Measurements from ENCODE around the gene LEKR1.

Gene LEKR1

GRCh38 chr3:156826144-156826895 lies at the start of gene LEKR1:
Gene LEKR1 (plus strand): TSS chr3:156826353. CDS start chr3:156829330, 2,977 bp downstream.
- no peak for DNase-seq (ENCODE audit: low read depth, low spot score)
- Histone ChIP-seq H3K9ac (ENCODE audit: insufficient read length, low read depth) (peak within 1 kb of the TSS; percentile 77), H3K36me3 (ENCODE audit: insufficient read depth, insufficient read length, low read length) (no peaks in the 10 kb centered on the region), H3K9me3 (ENCODE audit: insufficient read depth, low read length) (no peaks in the 10 kb centered on the region), H3K4me3 (ENCODE audit: insufficient read length, low read depth) (peak within 1 kb of the TSS; percentile 66), H3K4me1 (ENCODE audit: insufficient read depth, insufficient read length) (no peaks in the 10 kb centered on the region), H3K27me3 (ENCODE audit: insufficient read depth, insufficient read length) (peaks cover 3% of the 10 kb centered on the region)
- TF ChIP-seq YY1 (IDR thresholded peaks at IDR 0.05; ENCODE audit: insufficient read depth, insufficient read length) (no peak), ZNF274 (IDR thresholded peaks at IDR 0.05; ENCODE audit: low read depth, low read length) (no peak), SUZ12 (IDR thresholded peaks at IDR 0.05; ENCODE audit: extremely low read depth, insufficient read depth, insufficient read length) (no peak)

GRCh38 chr3:156776871-156777270 lies 49.3 kb upstream of the LEKR1 start:
- H3K9ac ChIP-seq (ENCODE audit: insufficient read length, low read depth): no peak overlapping the region
- H3K4me3 ChIP-seq (ENCODE audit: insufficient read length, low read depth): no peak overlapping the region
- no peak for DNase-seq (ENCODE audit: low read depth, low spot score)
- H3K4me1 ChIP-seq (ENCODE audit: insufficient read depth, insufficient read length): no peaks in the 10 kb centered on the region
- no peaks in the 10 kb centered on the region for H3K9me3 ChIP-seq (ENCODE audit: insufficient read depth, low read length)
- TF ChIP-seq ZNF274 (IDR thresholded peaks at IDR 0.05; ENCODE audit: low read depth, low read length): no peak
- no peak for TF ChIP-seq YY1 (IDR thresholded peaks at IDR 0.05; ENCODE audit: insufficient read depth, insufficient read length)
- TF ChIP-seq SUZ12 (IDR thresholded peaks at IDR 0.05; ENCODE audit: extremely low read depth, insufficient read depth, insufficient read length): no peak
- no peaks in the 10 kb centered on the region for H3K27me3 ChIP-seq (ENCODE audit: insufficient read depth, insufficient read length)
- no peaks in the 10 kb centered on the region for H3K36me3 ChIP-seq (ENCODE audit: insufficient read depth, insufficient read length, low read length)

GRCh38 chr3:156781310-156782230 lies 44.6 kb upstream of the LEKR1 start:
- Histone ChIP-seq H3K9ac (ENCODE audit: insufficient read length, low read depth) (no peak overlapping the region), H3K9me3 (ENCODE audit: insufficient read depth, low read length) (no peaks in the 10 kb centered on the region), H3K36me3 (ENCODE audit: insufficient read depth, insufficient read length, low read length) (no peaks in the 10 kb centered on the region), H3K4me3 (ENCODE audit: insufficient read length, low read depth) (no peak overlapping the region), H3K27me3 (ENCODE audit: insufficient read depth, insufficient read length) (no peaks in the 10 kb centered on the region), H3K4me1 (ENCODE audit: insufficient read depth, insufficient read length) (no peaks in the 10 kb centered on the region)
- no peak for TF ChIP-seq YY1 (IDR thresholded peaks at IDR 0.05; ENCODE audit: insufficient read depth, insufficient read length)
- TF ChIP-seq SUZ12 (IDR thresholded peaks at IDR 0.05; ENCODE audit: extremely low read depth, insufficient read depth, insufficient read length): no peak
- TF ChIP-seq ZNF274 (IDR thresholded peaks at IDR 0.05; ENCODE audit: low read depth, low read length): no peak
- DNase-seq (ENCODE audit: low read depth, low spot score): no peak

- Histone ChIP-seq H3K9me3 (ENCODE audit: insufficient read depth, low read length) (no peaks in the 10 kb centered on the region), H3K4me3 (ENCODE audit: insufficient read length, low read depth) (no peak overlapping the region), H3K4me1 (ENCODE audit: insufficient read depth, insufficient read length) (no peaks in the 10 kb centered on the region), H3K27me3 (ENCODE audit: insufficient read depth, insufficient read length) (no peaks in the 10 kb centered on the region), H3K36me3 (ENCODE audit: insufficient read depth, insufficient read length, low read length) (no peaks in the 10 kb centered on the region), H3K9ac (ENCODE audit: insufficient read length, low read depth) (no peak overlapping the region)
- DNase-seq (ENCODE audit: low read depth, low spot score): no peak
- TF ChIP-seq ZNF274 (IDR thresholded peaks at IDR 0.05; ENCODE audit: low read depth, low read length): no peak
These were observed 43.8 kb upstream of the LEKR1 start for GRCh38 chr3:156782319-156782718.

GRCh38 chr3:156782921-156783320 lies 43.2 kb upstream of the LEKR1 start:
- Histone ChIP-seq H3K4me1 (ENCODE audit: insufficient read depth, insufficient read length) (no peaks in the 10 kb centered on the region), H3K9me3 (ENCODE audit: insufficient read depth, low read length) (no peaks in the 10 kb centered on the region), H3K36me3 (ENCODE audit: insufficient read depth, insufficient read length, low read length) (no peaks in the 10 kb centered on the region), H3K4me3 (ENCODE audit: insufficient read length, low read depth) (no peak overlapping the region), H3K27me3 (ENCODE audit: insufficient read depth, insufficient read length) (no peaks in the 10 kb centered on the region), H3K9ac (ENCODE audit: insufficient read length, low read depth) (no peak overlapping the region)
- TF ChIP-seq ZNF274 (IDR thresholded peaks at IDR 0.05; ENCODE audit: low read depth, low read length): no peak
- no peak for TF ChIP-seq SUZ12 (IDR thresholded peaks at IDR 0.05; ENCODE audit: extremely low read depth, insufficient read depth, insufficient read length)
- TF ChIP-seq YY1 (IDR thresholded peaks at IDR 0.05; ENCODE audit: insufficient read depth, insufficient read length): no peak
- no peak for DNase-seq (ENCODE audit: low read depth, low spot score)

GRCh38 chr3:156787001-156787400 lies 39.2 kb upstream of the LEKR1 start:
- Histone ChIP-seq H3K9me3 (ENCODE audit: insufficient read depth, low read length) (no peaks in the 10 kb centered on the region), H3K9ac (ENCODE audit: insufficient read length, low read depth) (no peak overlapping the region), H3K27me3 (ENCODE audit: insufficient read depth, insufficient read length) (no peaks in the 10 kb centered on the region), H3K4me3 (ENCODE audit: insufficient read length, low read depth) (no peak overlapping the region), H3K4me1 (ENCODE audit: insufficient read depth, insufficient read length) (no peaks in the 10 kb centered on the region), H3K36me3 (ENCODE audit: insufficient read depth, insufficient read length, low read length) (no peaks in the 10 kb centered on the region)
- DNase-seq (ENCODE audit: low read depth, low spot score): no peak
- TF ChIP-seq YY1 (IDR thresholded peaks at IDR 0.05; ENCODE audit: insufficient read depth, insufficient read length) (no peak), ZNF274 (IDR thresholded peaks at IDR 0.05; ENCODE audit: low read depth, low read length) (no peak), SUZ12 (IDR thresholded peaks at IDR 0.05; ENCODE audit: extremely low read depth, insufficient read depth, insufficient read length) (no peak)
